ENCODE results near the gene ZSCAN22.
"Not testable (repeated sequence)": the region's sequence is repeated elsewhere in the genome, so short reads cannot be mapped to it uniquely, and the experiment has no call there.

The ZSCAN22 gene

GRCh38 chr19:58326914-58327726, at the start of gene ZSCAN22:
Gene ZSCAN22, plus strand, starts transcription at chr19:58326994. Its CDS starts 7,809 bp downstream, at chr19:58334803.
- peak; percentile 95 for DNase-seq (ENCODE audit: low spot score)

- DNase-seq (ENCODE audit: low spot score), result no peak
Measured at GRCh38 chr19:58277197-58277596, 49.6 kb upstream of the ZSCAN22 start.

GRCh38 chr19:58277748-58278540, 48.9 kb upstream of the ZSCAN22 start:
- DNase-seq (ENCODE audit: low spot score), result no peak

- DNase-seq (ENCODE audit: low spot score), result peak; percentile 96
Measured at GRCh38 chr19:58278541-58279041, 48.2 kb upstream of the ZSCAN22 start, which contains the start of gene ZNF8. Gene ZNF8, plus strand, starts transcription at chr19:58278955. Its CDS starts 127 bp downstream, at chr19:58279082.

GRCh38 chr19:58279042-58279924, 47.5 kb upstream of the ZSCAN22 start:
- peak; percentile 87 for DNase-seq (ENCODE audit: low spot score)

GRCh38 chr19:58279925-58280316, 46.9 kb upstream of the ZSCAN22 start:
- DNase-seq (ENCODE audit: low spot score), result no peak

GRCh38 chr19:58284199-58284598, 42.6 kb upstream of the ZSCAN22 start:
- DNase-seq (ENCODE audit: low spot score), result no peak

- no peak for DNase-seq (ENCODE audit: low spot score)
Measured at GRCh38 chr19:58291943-58292342, 34.9 kb upstream of the ZSCAN22 start.

- no peak for DNase-seq (ENCODE audit: low spot score)
Measured at GRCh38 chr19:58294743-58295374, 31.9 kb upstream of the ZSCAN22 start.

GRCh38 chr19:58296104-58296503, 30.7 kb upstream of the ZSCAN22 start:
- no peak for DNase-seq (ENCODE audit: low spot score)

GRCh38 chr19:58300620-58301019, 26.2 kb upstream of the ZSCAN22 start:
- DNase-seq (ENCODE audit: low spot score), result no peak

- DNase-seq (ENCODE audit: low spot score), result no peak
Measured at GRCh38 chr19:58304255-58304654, 22.5 kb upstream of the ZSCAN22 start.

GRCh38 chr19:58304748-58305064, 22.1 kb upstream of the ZSCAN22 start:
- no peak for DNase-seq (ENCODE audit: low spot score)

GRCh38 chr19:58305065-58305931, 21.5 kb upstream of the ZSCAN22 start, which contains the start of gene ERVK3-1:
Gene ERVK3-1, plus strand, starts transcription at chr19:58305377. Its CDS starts 6,792 bp downstream, at chr19:58312169.
- DNase-seq (ENCODE audit: low spot score), result peak; percentile 98

GRCh38 chr19:58305932-58306323, 20.9 kb upstream of the ZSCAN22 start:
- DNase-seq (ENCODE audit: low spot score), result no peak

- no peak for DNase-seq (ENCODE audit: low spot score)
Measured at GRCh38 chr19:58307736-58308135, 19.1 kb upstream of the ZSCAN22 start.

GRCh38 chr19:58310685-58311084, 16.1 kb upstream of the ZSCAN22 start:
- DNase-seq (ENCODE audit: low spot score), result not testable (repeated sequence)

- no peak for DNase-seq (ENCODE audit: low spot score)
Measured at GRCh38 chr19:58311345-58311865, 15.4 kb upstream of the ZSCAN22 start.

GRCh38 chr19:58315580-58315979, 11.2 kb upstream of the ZSCAN22 start:
- DNase-seq (ENCODE audit: low spot score), result no peak

GRCh38 chr19:58317476-58318072, 9.2 kb upstream of the ZSCAN22 start:
- DNase-seq (ENCODE audit: low spot score), result peak; percentile 26
